Dedifferentiated amniotic fluid mesenchymal stem cell (primary cell): ENCODE measurements around the gene OSBPL7.
"Not testable (repeated sequence)": the region's sequence is repeated elsewhere in the genome, so short reads cannot be mapped to it uniquely, and the experiment has no call there.

Source experiments
- DNase-seq: peaks from one replicate; pipeline ENCODE4 v3.0.0-alpha.2; 2016; ENCODE audit errors: extremely low spot score

The OSBPL7 gene

GRCh38 chr17:47806026-47806912, 15.3 kb downstream of the OSBPL7 start:
- DNase-seq, result no peak

GRCh38 chr17:47804461-47804860, 17.1 kb downstream of the OSBPL7 start:
- DNase-seq, result no peak

GRCh38 chr17:47803751-47804150, 17.8 kb downstream of the OSBPL7 start:
- DNase-seq, result no peak

- no peak for DNase-seq
Observed at GRCh38 chr17:47803201-47803600, 18.4 kb downstream of the OSBPL7 start.

- DNase-seq, result no peak
Observed at GRCh38 chr17:47802341-47803022, 19.1 kb downstream of the OSBPL7 start.

- no peak for DNase-seq
Observed at GRCh38 chr17:47801906-47802305, 19.7 kb downstream of the OSBPL7 start.

- no peak for DNase-seq
Observed at GRCh38 chr17:47801176-47801765, 20.3 kb downstream of the OSBPL7 start.

- no peak for DNase-seq
Observed at GRCh38 chr17:47800686-47801085, 20.9 kb downstream of the OSBPL7 start.

GRCh38 chr17:47797797-47798196, 23.8 kb downstream of the OSBPL7 start:
- no peak for DNase-seq

- no peak for DNase-seq
Observed at GRCh38 chr17:47792979-47793378, 28.6 kb downstream of the OSBPL7 start.

- no peak for DNase-seq
Observed at GRCh38 chr17:47792457-47792856, 29.1 kb downstream of the OSBPL7 start.

- DNase-seq, result no peak
Observed at GRCh38 chr17:47791025-47791424, 30.6 kb downstream of the OSBPL7 start.

- no peak for DNase-seq
Observed at GRCh38 chr17:47789611-47790561, 31.7 kb downstream of the OSBPL7 start.

- no peak for DNase-seq
Observed at GRCh38 chr17:47785538-47786123, 36.0 kb downstream of the OSBPL7 start.

GRCh38 chr17:47781397-47781796, 40.2 kb downstream of the OSBPL7 start:
- DNase-seq, result no peak

GRCh38 chr17:47778184-47778635, 43.4 kb downstream of the OSBPL7 start:
- no peak for DNase-seq

- DNase-seq, result peak; percentile 20
Observed at GRCh38 chr17:47776330-47777197, 45.0 kb downstream of the OSBPL7 start.

- DNase-seq, result no peak
Observed at GRCh38 chr17:47774987-47775580, 46.5 kb downstream of the OSBPL7 start.

GRCh38 chr17:47774331-47774730, 47.3 kb downstream of the OSBPL7 start:
- DNase-seq, result no peak

GRCh38 chr17:47773649-47774048, 47.9 kb downstream of the OSBPL7 start:
- not testable (repeated sequence) for DNase-seq
